Stimulated activated CD4-positive, alpha-beta T cell treated with anti-CD3 and anti-CD28 coated beads, TNF-alpha, amount 100 ng/mL, for 4 hours (primary cell): ENCODE measurements around the gene SIT1.

Source experiments
- DNase-seq, 3 experiments: peaks; one replicate each; pipeline ENCODE4 v3.0.0-alpha.2; 2020; ENCODE audit warnings: low read depth in 3 of 3

The SIT1 gene, protein sequence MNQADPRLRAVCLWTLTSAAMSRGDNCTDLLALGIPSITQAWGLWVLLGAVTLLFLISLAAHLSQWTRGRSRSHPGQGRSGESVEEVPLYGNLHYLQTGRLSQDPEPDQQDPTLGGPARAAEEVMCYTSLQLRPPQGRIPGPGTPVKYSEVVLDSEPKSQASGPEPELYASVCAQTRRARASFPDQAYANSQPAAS

DNA sequence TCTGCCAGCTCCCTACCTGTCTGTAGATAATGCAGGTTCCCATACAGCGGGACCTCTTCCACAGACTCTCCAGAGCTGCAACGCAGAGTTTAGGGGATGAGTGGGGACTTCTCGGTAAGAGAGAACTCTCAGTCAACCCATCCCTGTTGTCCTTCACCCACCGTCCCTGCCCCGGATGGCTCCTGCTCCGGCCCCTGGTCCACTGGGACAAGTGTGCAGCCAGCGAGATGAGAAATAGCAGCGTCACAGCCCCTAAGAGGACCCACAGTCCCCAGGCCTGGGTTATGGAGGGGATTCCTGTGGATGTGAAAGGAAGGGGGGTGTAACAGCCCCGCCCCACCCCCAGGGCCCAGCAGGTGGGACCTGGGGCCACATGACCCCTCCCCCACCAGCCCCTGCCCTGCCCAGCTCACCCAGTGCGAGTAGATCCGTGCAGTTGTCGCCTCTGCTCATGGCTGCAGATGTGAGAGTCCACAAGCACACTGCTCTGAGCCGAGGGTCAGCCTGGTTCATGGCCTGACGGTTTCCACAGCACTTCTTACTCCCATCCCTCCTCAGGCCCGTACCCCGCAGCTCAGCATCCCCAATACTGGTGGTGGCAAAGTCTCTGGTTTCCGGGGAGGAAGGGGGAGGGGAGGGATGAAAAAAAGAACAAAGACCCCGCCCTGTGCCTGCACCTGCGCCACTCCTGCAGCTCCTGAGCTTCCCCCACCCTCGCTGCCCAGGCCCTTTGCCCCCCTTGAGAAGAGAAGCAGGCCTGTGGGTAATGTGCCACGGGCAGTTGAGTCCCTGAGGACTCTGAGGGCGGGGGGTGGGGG is at the start of gene SIT1:
TSS of gene SIT1 (minus strand) at position 591 of the 818 bp plus-strand sequence. CDS start at position 513, 78 bp downstream.
- DNase-seq = no peak

DNA sequence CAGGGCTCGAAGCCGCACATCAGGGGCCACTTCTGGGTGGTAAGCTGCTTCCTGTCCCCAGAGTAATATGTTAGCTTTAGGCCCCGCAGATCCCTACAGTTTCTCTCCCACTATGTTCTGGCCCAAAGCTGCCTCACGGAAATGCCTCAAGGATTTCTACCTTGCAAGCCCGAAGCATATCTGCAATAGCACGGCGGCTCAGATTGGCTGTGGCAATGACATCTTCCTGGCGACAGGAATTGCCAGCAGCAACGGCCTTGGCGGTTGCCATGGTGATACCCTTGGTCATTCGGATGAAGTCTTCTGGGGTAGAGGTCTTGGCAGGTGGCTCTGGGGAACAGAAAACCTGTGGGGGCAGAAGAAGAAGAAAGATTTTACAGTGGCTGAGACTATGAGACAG is 49.3 kb upstream of the SIT1 start:
- DNase-seq = no peak

DNA sequence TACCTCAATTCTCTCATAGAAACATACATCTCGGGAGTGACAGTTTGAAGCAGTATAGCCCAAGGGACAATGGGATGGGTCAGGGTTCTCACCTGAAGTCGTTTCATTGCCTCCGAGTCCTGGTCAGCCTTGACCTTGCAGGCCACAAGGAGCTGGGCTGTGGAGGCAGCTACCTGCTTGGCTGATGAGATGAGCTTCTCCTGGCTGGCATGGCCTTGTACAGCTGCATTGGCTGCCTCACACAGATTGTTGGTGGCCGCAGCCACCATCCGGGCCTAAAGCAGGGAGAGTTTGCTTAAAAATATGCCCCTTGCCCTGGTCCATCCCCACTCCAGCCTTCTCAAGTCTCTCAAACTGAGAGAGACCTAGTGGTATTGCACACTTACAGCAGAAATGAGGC is 47.5 kb upstream of the SIT1 start:
- DNase-seq = no peak

DNA sequence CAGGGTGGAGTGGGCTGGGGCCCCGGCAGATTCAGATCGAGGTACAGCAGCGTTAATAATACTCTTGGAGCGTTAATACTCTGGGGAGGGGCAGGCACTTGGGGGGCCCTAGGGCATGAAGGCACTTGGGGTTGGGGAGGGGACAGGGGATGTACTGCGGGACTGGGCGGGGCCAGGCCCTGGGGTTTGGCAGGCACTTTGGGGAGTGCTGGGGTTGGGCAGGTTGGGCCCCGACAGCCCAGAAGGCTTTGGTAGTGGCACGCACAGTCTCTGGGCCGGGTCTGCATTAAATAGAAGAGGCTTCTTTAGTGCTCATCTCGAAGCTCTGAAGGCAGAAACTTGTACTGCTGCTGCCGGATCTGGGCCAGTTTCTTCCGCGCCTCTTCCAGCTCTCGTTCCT is 46.8 kb upstream of the SIT1 start:
- no peak for DNase-seq

DNA sequence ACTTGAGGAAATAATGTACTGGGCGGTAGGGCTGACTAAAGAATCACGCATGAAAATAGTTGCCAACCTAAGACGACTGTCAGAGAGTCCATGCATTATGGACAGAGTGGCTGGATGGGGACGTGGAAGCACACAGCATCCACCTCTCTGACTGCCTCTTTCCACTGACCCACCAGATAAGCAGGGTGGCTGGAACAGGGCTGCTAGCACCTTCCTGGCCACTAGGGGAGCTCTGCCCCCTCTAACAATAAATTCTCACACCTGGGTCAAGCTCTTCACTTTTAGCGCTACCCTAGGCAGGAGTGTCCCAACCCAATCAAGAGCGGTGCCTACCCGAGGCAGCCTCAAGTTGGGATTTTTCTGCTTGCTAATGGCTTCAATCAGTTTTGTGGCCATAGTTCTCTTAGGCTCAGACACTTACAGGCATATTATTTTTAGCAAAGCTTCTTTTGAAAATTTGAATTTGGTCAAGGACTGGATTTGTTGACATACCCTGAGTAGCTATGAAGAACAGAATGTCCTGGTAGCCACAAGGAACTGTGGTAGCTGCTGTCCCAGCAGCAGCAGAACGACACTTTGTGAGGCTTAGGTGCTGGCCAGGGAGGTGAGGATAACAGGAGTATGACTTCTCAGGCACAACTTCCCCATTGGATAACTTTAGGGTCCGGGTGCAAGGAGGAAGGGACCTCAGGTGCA is 45.9 kb upstream of the SIT1 start:
- DNase-seq = peak; percentile 15 to 26 (median 22)

DNA sequence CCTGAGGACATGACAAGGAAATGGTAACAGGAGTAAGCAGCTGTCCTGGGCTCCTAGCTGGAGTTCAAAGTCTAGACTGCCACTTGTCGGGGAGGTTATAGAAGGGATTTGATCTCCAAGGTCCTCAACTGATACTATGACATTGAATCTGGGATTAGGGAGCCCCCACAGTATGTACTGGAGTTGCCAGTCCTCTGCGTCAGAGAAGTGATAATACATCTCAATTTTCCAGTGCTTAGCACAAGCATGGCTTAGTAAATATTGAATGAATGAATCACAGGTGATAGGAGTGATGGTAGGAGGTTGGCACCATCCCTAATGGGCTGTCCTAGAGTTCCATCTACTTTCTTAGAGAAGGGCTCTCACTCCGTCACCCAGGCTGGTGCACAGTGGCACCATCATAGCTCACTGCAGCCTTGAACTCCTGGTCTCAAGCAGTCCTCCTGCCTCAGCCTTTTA is 45.2 kb upstream of the SIT1 start:
- no peak for DNase-seq

DNA sequence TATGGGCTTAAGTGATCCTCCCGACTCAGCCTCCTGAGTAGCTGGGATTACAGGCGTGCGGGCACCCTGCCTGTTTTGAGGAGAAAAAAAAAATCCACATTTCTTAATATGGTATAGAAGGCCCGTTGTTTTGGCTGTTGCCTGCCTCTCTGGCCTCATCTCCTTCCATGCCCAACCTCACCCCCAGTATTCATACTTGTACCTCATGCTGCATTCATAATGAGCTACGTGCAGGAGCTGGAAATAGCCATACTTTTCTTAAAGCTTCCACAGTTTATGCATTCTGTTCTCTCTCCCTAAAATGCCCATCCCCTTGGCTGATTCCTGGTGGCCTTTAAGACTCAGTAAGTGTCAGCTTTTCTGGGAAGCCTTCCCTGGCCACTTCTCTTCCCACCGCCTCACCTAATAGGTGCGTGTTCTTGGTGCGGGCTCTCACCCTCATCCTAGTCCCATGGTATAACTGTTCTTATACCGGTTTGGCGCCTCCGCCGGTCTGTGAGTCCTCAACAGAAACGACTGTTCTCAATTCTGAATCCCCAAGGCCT is 41.1 kb upstream of the SIT1 start:
- no peak for DNase-seq

DNA sequence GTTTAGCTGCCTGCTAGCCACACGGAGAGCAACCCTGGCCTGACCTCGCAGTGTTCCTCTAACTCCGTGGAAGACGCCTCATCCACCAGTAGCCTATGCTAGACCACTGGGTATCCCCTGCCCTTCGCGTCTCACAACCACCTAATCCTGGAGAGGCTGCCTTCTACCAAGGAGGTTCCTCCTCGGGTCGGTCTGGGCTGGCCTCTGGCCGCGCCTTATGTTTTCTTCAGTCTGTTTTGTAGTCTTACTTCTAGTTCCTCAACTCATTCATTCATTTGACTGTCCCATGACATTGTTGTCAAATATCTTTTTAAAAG is 40.6 kb upstream of the SIT1 start:
- DNase-seq = no peak

DNA sequence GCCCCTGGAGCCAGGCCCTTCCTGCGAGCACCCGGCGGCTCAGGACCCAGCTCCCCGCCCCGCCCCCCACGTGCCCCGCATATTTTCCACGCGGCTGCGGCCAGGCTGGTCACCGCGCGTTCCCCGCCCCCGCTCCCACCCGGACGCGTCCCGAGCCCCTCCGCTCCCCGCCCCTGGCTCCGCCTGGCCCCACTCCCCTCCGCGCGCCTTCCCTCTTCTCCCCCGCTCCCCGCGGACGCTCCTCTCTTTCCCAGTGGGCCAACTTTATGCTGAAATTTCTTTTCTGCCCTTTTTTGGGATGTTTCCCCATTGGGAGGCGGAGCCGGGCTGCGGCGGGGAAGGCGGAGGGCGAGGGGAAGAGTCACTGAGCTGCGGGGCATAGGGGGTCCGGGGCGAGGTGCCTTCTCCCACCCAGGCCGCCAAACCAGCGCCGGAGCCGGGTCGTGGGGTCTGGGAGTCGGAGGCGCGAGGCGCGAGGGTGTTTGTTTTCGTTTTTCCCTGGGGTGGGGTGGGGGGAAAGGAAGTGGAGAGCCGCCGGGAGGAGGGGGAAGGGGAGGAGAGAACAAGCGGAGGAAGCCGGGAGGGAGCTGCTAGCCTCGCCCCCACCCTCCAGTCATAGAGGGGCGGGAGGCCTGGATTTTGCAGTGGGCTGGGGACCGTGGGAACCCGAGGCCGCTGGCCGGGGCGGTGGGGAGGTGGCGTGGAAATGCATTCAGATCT is 40.0 kb upstream of the SIT1 start:
- DNase-seq = peak in 1 of 3 experiments; percentile 9

DNA sequence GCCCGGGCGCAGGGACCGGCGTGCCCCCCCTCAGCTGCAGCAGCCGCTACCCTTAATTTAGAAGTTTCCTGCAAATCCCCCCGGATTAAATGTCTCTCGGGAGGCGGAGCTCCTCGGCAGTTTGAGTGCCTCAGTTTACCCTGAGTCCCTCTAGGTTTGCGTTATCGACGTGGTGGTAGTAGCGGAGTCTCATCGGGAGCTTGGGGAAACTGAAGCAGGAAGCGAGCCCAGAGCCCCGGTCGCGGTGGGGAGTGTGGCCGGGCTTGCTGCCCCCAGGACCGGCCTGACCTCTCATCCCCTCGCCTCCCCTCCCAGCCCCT is 39.5 kb upstream of the SIT1 start:
- no peak for DNase-seq

DNA sequence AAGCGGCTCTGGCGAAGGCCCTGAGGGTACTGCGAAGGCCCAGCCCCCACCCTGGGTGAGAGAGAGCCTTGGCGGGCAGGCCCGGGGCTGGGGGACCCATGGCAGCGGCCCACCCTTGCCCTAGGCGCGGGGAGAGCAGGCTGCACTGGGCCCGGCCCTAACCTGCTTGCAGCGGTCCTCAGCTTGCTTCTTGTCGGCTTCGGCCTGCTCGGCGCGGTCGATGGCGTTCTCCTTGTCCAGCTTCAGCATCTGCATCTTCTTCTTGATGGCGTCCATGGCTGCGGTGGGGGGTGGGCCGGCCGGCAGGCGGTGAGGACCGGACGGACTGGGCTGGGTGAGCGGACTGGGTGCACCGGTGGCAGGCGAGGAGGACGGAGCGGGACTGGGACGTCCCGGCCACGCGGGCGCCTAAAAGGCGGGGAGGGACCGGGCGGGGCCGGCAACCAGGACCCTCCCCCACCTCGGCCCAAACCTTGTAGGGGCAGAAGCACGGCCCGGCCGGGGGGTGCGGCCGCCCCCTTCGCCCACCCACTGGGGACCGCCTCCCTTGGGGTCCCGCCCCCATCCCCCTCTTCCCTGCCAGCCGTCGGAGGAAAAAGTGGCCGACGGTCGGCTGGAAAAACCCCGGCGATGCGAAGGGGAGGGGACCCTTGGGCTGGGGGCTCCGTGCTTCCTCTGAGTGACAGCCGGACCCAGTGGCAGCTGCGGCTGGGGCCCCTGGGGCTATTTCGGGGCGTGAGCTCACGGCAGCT is 39.0 kb upstream of the SIT1 start, which contains the start of gene TPM2:
TSS of gene TPM2 (minus strand) at position 384 of the 752 bp plus-strand sequence. CDS start at position 276, 108 bp downstream.
- no peak for DNase-seq

DNA sequence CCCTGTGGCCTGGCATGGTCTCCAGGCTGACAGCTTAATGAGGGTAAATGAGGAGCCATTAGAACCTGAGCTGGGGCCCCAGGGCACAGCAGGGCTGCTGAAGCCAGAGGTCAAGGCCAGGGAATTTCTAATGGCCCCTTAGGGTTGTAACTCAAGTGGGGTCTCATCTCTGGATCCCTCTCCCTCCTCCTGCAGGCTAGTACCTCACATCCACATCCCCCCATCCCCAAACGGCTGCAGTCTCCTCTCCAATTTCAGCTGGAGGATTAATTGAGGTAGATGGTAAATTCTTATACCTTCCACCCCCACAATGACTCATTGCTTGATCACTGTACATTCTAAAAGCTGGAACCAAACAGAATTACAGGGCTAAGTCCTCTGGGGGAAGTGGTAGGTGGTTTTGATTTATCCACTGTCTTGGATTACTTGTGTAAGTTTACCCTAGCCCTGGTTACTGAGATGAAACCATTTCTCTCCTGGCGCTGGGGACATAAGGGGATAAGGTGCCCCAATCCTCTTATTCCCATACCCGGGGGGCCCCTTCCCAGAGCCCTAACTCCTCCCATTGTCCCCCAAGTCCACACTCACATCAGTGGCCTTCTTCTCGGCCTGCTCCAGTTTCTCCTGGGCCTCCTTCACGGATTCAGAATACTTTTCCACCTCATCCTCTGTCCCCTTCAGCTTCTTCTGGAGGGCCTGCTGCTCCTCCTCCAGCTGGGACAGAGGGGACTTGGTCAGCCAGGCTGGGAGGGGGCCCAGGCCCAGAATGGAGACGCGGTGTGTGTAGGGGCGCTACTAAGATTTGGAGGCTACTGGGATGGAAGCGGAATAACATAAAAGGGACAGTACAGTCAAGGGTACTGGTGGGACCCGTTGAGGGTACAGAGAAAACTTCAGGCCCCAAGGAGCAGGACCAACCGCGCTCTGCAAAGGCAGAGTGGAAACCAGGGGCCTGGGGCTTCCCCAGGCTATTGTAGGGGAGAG is 38.1 kb upstream of the SIT1 start:
- DNase-seq = no peak

DNA sequence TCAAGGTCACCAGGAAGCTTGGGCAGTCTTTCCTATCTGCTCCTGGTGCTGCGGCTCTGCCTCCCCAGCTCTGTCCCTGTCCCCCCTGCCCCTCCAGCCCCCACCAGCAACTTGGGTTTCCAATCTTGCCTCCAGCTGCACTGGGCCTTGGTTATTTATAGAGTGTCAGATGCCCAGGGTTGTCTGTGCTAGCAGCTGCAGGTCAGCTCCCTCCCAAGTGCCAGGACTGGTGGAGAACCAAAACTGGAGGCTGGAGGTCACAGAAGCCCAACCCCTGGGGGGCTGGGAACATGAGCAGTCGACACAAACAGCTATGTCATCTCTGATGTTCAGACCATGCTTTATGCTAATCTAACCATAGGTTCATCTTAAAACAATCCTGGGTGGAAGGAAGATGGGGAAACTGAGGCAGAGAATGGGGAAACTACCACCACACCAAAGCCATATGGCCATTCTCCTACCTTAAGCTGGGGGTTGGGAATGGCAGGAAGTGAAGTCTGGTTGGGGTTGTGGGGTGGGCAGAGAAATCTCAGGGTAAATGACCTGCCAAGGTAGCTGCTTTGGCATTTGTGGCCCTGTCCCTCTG is 37.3 kb upstream of the SIT1 start:
- no peak for DNase-seq

DNA sequence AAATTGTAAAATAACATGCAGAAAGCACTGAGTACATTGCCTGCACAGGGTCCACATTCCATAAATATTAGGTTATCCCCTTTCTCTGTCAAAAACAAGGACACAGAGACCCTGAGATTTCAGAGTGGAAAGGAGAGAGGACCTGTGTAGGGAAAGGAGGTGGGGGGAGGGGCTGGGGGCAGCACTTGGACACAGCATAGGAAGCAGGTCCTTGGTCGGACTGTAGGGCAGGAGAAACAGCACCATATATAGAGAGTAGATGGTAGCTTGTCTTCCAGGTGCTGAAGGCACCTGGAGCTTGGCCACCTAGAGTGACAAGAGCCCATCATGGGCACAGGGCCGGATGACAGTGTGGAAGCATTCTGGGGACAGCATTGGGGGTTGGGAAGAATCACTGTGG is 36.6 kb upstream of the SIT1 start:
- DNase-seq = no peak

DNA sequence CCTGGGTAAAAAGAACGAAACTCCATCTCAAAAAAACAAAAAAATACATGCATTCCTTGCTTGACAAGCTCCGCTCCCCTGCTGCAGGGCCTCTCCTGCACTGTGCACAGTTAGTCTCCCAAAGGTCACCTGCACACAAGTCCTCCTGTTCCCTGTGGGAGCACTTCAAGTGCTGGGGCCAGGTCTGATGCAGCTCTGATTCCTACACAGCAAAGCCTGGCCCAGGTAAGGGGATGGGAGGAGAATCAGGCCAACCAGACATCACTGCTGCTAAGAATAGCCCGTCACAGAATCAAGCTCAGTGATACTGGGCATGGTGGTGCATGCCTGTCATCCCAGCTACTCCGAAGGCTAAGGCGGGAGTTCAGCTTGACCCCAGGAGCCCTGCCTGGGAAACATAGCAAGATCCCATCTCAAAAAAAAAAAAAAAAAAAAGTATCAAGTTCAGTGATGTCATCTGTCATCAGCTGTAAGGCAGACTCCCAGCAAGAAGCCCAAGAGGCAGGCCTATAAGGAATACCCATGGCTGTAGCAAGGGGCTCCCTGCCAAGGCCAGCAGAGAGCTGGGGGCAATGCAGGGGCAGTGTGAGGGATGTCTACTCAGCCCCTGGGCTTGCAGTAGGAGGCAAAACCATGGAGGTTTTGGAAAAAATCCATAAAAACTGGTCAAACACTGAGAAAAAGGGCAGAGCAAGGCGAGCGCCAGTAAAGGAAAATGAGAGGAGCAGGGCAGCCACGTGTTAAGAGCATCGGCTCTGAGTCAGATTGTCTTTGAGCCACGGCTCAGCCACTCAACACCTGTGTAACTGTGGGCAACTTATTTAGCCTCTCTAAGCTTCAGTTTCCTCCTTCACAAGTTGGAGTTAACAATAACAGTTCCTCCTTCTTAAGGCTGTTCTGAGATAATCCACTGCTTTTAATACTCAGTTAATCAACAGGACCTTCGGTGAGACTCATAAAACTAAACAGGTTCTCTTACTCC is 35.8 kb upstream of the SIT1 start:
- DNase-seq = no peak

DNA sequence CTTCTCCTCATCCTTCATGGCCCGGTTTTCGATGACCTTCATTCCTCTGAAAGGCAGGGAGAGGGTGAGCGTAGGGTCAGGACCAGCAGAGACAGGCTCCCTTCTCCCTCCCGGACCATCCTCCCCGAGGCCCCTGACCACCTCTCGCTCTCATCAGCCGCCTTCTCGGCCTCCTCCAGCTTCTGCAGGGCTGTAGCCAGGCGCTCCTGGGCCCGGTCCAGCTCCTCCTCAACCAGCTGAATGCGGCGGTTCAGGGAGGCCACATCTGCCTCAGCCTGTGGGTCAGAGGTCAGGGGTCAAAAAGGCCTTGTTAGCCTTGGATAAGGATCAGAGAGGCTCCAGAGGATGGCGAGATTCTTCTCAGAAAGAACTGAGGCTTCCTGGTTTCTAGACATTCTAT is 34.8 kb upstream of the SIT1 start:
- no peak for DNase-seq

DNA sequence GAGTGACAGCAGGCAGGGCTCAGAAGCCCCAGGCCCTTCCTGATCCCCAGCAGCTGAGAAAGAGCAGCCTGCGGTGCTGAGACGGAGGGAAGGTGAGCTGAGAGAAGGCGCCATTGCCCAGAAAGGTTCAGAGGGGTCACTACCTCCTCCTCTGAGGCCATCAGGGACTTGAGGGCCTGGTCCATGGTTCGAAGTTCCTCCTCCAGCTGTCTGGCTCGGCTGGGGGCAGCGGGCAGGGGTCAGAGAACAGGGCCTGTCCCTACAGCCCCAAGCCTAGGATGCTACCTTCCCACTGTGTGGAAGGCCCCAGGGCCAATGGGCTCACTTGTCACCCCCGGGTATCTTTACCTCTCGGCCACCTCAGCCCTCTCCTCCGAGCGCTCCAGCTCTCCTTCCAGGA is 34.2 kb upstream of the SIT1 start:
- DNase-seq = no peak

DNA sequence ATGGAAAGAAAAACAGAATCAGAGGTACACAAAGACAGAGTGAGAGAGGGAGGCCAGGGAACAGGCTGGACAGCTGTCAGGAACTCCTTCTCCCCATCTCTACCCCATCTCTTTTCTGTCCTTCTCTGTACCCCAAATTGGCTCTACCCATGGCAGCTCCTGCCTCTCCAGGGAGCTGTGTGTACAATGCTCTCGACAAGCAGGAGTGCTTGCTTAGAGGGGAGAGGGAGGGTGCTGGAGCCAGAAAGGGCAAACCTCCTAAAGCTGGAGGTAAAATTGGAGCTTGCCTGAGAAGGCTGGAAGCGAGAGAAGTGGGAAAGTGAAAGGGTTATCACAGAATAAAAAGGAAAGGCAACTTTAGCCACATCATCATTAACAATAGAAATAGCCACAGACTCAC is 32.6 kb upstream of the SIT1 start:
- no peak for DNase-seq
